H1 (cell line): ENCODE measurements around the gene VARS2. TPM values are rescaled to one million over a fixed set of nuclear protein-coding genes. Genes with fewer than 3 reads are reported as not detected.
A peak's percentile ranks its signal among the peaks of the same experiment; 100 is the strongest.

Experiments
- CTCF ChIA-PET: fragments of 300-600 bp; sonication (Branson Sonifier 250); formaldehyde crosslinking; loops from one replicate; lab custom pipeline; 2021; ENCODE audit not compliant: partially characterized antibody; lab: Charles Lee
- POLR2A ChIA-PET: fragments of 300-600 bp; sonication (Branson Sonifier 250); formaldehyde crosslinking; loops from one replicate; lab custom pipeline; 2021; ENCODE audit warnings: inconsistent platforms; ENCODE audit not compliant: partially characterized antibody; lab: Charles Lee
- DNase-seq, 2 experiments: peaks; one replicate each; pipeline versions ENCODE4 v3.0.0 to v3.0.0-alpha.2; 2010 to 2022; ENCODE audit warnings: low spot score in 2 of 2, low read depth in 1 of 2, mixed read lengths in 1 of 2
- FAIRE-seq: peaks from 2 replicates; lab custom pipeline; 2011; peaks lifted over from hg19 to GRCh38; lab: Jason Lieb, UNC
- H2AFZ ChIP-seq: 2 replicates; pipeline ENCODE4 v1.8.1; 2012; ENCODE audit warnings: low read length, inconsistent platforms
- H2AK5ac ChIP-seq: 2 replicates; pipeline ENCODE4 v1.6.1; 2013; ENCODE audit warnings: low read depth, low read length
- H2BK120ac ChIP-seq: replicated peaks from 2 replicates; pipeline ENCODE3; 2013; ENCODE audit warnings: low read depth, low read length, inconsistent platforms
- H2BK12ac ChIP-seq: 2 replicates; pipeline ENCODE4 v1.6.1; 2013; ENCODE audit warnings: low read depth, low read length
- H2BK15ac ChIP-seq: 2 replicates; pipeline ENCODE4 v1.6.1; 2013; ENCODE audit warnings: low read length
- H2BK20ac ChIP-seq: 2 replicates; pipeline ENCODE4 v1.6.1; 2013; ENCODE audit warnings: low read length
- H2BK5ac ChIP-seq: 2 replicates; pipeline ENCODE4 v1.6.1; 2013; ENCODE audit warnings: low read depth, low read length
- H3K14ac ChIP-seq: 2 replicates; pipeline ENCODE4 v1.6.1; 2013; ENCODE audit warnings: inconsistent platforms; ENCODE audit not compliant: insufficient read length
- H3K18ac ChIP-seq: 2 replicates; pipeline ENCODE4 v1.6.1; 2013; ENCODE audit warnings: low read length; ENCODE audit errors: extremely low read depth
- H3K23ac ChIP-seq: 2 replicates; pipeline ENCODE4 v1.6.1; 2013; ENCODE audit warnings: inconsistent platforms; ENCODE audit not compliant: insufficient read length
- H3K23me2 ChIP-seq: 2 replicates; pipeline ENCODE4 v1.6.1; 2013; ENCODE audit warnings: low read depth, low read length
- H3K27ac ChIP-seq: 2 replicates; pipeline ENCODE4 v1.6.1; 2011; ENCODE audit warnings: low read depth, low read length, inconsistent platforms
- H3K27me3 ChIP-seq, 4 experiments: replicated peaks in 1 of 4; 1 replicate in 1 of 4; 2 replicates in 3 of 4; pipeline versions ENCODE4 v1.6.1 to v1.8.1; 2011 to 2013; ENCODE audit warnings: low read length in 3 of 4, mild to moderate bottlenecking in 3 of 4, inconsistent platforms in 2 of 4, mixed read lengths in 2 of 4, moderate library complexity in 1 of 4; ENCODE audit not compliant: control insufficient read depth in 3 of 4, insufficient read depth in 3 of 4; ENCODE audit errors: extremely low read depth in 1 of 4
- H3K36me3 ChIP-seq, 4 experiments: 2 replicates each; pipeline versions ENCODE4 v1.6.1 to v1.8.1; 2011 to 2013; ENCODE audit warnings: mild to moderate bottlenecking in 4 of 4, low read length in 3 of 4, moderate library complexity in 2 of 4, control low read depth in 1 of 4, inconsistent platforms in 1 of 4; ENCODE audit not compliant: insufficient read depth in 4 of 4, control insufficient read depth in 2 of 4
- H3K4ac ChIP-seq: replicated peaks from 2 replicates; pipeline ENCODE3; 2013; ENCODE audit warnings: low read length, low read depth, mixed read lengths, inconsistent platforms; ENCODE audit not compliant: insufficient read length
- H3K4me1 ChIP-seq, 4 experiments: replicated peaks in 1 of 4; 1 replicate in 1 of 4; 2 replicates in 3 of 4; pipeline versions ENCODE4 v1.6.1 to v1.8.1; 2011 to 2013; ENCODE audit warnings: low read length in 3 of 4, inconsistent platforms in 2 of 4, mixed read lengths in 1 of 4; ENCODE audit not compliant: insufficient read depth in 4 of 4, control insufficient read depth in 3 of 4
- H3K4me2 ChIP-seq, 2 experiments: 2 replicates each; pipeline versions ENCODE4 v1.6.1 to v1.8.1; 2011 to 2013; ENCODE audit warnings: low read depth in 2 of 2, low read length in 2 of 2, control low read depth in 1 of 2, inconsistent platforms in 1 of 2, mild to moderate bottlenecking in 1 of 2; ENCODE audit not compliant: insufficient read depth in 1 of 2
- H3K4me3 ChIP-seq, 4 experiments: fragments of 200-600, 300-600 bp in 1 of 4; sonication (generic), shearing (Covaris generic), sonication (Bioruptor Twin) in 1 of 4; 2 replicates each; pipeline versions ENCODE4 v1.5.1 to v1.8.1; 2011 to 2016; ENCODE audit warnings: low read length in 4 of 4, low read depth in 3 of 4, control low read depth in 2 of 4, inconsistent platforms in 2 of 4, mild to moderate bottlenecking in 2 of 4, mixed read lengths in 1 of 4, moderate library complexity in 1 of 4; ENCODE audit not compliant: insufficient read depth in 2 of 4; ENCODE audit errors: extremely low read depth in 1 of 4
- H3K56ac ChIP-seq: replicated peaks from 2 replicates; pipeline ENCODE3; 2013; ENCODE audit warnings: low read depth, mild to moderate bottlenecking, mixed read lengths, low read length, inconsistent platforms; ENCODE audit not compliant: insufficient read length
- H3K79me1 ChIP-seq: 2 replicates; pipeline ENCODE4 v1.6.1; 2013; ENCODE audit warnings: low read depth, low read length, control low read depth
- H3K79me2 ChIP-seq, 2 experiments: 2 replicates each; pipeline versions ENCODE4 v1.6.1 to v1.8.1; 2012 to 2013; ENCODE audit warnings: low read length in 2 of 2, mild to moderate bottlenecking in 2 of 2, inconsistent platforms in 1 of 2; ENCODE audit not compliant: insufficient read depth in 2 of 2, control insufficient read depth in 1 of 2
- H3K9ac ChIP-seq, 4 experiments: replicated peaks in 1 of 4; 1 replicate in 1 of 4; 2 replicates in 3 of 4; pipeline versions ENCODE4 v1.6.1 to v1.8.1; 2011 to 2013; ENCODE audit warnings: low read depth in 3 of 4, low read length in 3 of 4, control low read depth in 2 of 4, mild to moderate bottlenecking in 2 of 4, moderate library complexity in 2 of 4, inconsistent platforms in 1 of 4; ENCODE audit errors: extremely low read depth in 1 of 4
- H3K9me3 ChIP-seq, 2 experiments: 2 replicates each; pipeline versions ENCODE4 v1.6.1 to v1.8.1; 2012 to 2013; ENCODE audit warnings: mild to moderate bottlenecking in 2 of 2, moderate library complexity in 2 of 2, control low read depth in 1 of 2, inconsistent platforms in 1 of 2, low read depth in 1 of 2, low read length in 1 of 2, mixed read lengths in 1 of 2; ENCODE audit not compliant: insufficient read depth in 2 of 2
- H4K20me1 ChIP-seq, 2 experiments: replicated peaks in 1 of 2; 2 replicates each; pipeline versions ENCODE3 to v1.8.1; 2011 to 2013; ENCODE audit warnings: inconsistent platforms in 2 of 2, low read length in 2 of 2, mild to moderate bottlenecking in 1 of 2; ENCODE audit not compliant: insufficient read depth in 2 of 2, control insufficient read depth in 1 of 2
- H4K5ac ChIP-seq: 2 replicates; pipeline ENCODE4 v1.6.1; 2013; ENCODE audit warnings: low read length, low read depth, mixed read lengths, inconsistent platforms; ENCODE audit not compliant: insufficient read length
- H4K8ac ChIP-seq: 2 replicates; pipeline ENCODE4 v1.8.0; 2013; ENCODE audit warnings: mild to moderate bottlenecking, moderate library complexity, low read length, inconsistent platforms; ENCODE audit not compliant: insufficient read depth; ENCODE audit errors: extremely low read depth
- H4K91ac ChIP-seq: replicated peaks from 2 replicates; pipeline ENCODE3; 2013; ENCODE audit warnings: low read length, mixed read lengths, inconsistent platforms; ENCODE audit not compliant: insufficient read length
- ATF2 ChIP-seq: IDR thresholded peaks from 2 replicates; pipeline ENCODE4 v1.6.1; 2012; ENCODE audit warnings: low read length, inconsistent platforms
- BACH1 ChIP-seq: IDR thresholded peaks from 2 replicates; pipeline ENCODE4 v1.6.1; 2012; ENCODE audit warnings: low read length, improper control_type of control experiment
- CHD1 ChIP-seq: IDR thresholded peaks from 2 replicates; pipeline ENCODE4 v1.6.1; 2012; ENCODE audit warnings: low read depth, low read length, improper control_type of control experiment
- CHD2 ChIP-seq: IDR thresholded peaks from 2 replicates; pipeline ENCODE4 v1.6.1; 2012; ENCODE audit warnings: low read length, improper control_type of control experiment
- GABPA ChIP-seq: IDR thresholded peaks from 2 replicates; pipeline ENCODE4 v1.6.1; 2011; ENCODE audit warnings: mild to moderate bottlenecking, low read length, moderate library complexity, borderline replicate concordance; ENCODE audit not compliant: insufficient read depth
- GTF2F1 ChIP-seq: IDR thresholded peaks from 2 replicates; pipeline ENCODE4 v1.6.1; 2012; ENCODE audit warnings: low read depth, low read length, improper control_type of control experiment, borderline replicate concordance
- RNF2 ChIP-seq: fragments of 200-900, 300-1000 bp; sonication (generic); IDR thresholded peaks from 2 replicates; pipeline ENCODE4 v1.7.1; 2016; ENCODE audit warnings: borderline replicate concordance, low read depth, mild to moderate bottlenecking, antibody characterized with exemption, low read length; ENCODE audit not compliant: poor library complexity, severe bottlenecking; ENCODE audit errors: missing control alignments
- WGBS, 2 experiments: shearing (Covaris generic) in 1 of 2; methylation state at CpG; one replicate each; pipeline versions ENCODE4 v1.1.6 to v1.1.7; 2013 to 2015; ENCODE audit warnings: low lambda C conversion rate in 2 of 2, mixed read lengths in 2 of 2, inconsistent platforms in 1 of 2, low coverage in 1 of 2, missing lambda C conversion rate in 1 of 2; ENCODE audit not compliant: insufficient replicate concordance in 2 of 2, insufficient coverage in 1 of 2, insufficient read length in 1 of 2; ENCODE audit errors: extremely low coverage in 1 of 2, missing lambda C conversion rate in 1 of 2; 5-methylcytosine and 5-hydroxymethylcytosine counted together
- polyA plus RNA-seq, 7 experiments: library from polyadenylated mRNA; depleted of rRNA in 3 of 7; stranded (reverse) in 5 of 7; unstranded in 2 of 7; fragments of >200 nt in 5 of 7; fragments of 200-250 nt in 2 of 7; gene quantifications; 1 replicate in 5 of 7; 2 replicates in 1 of 7; 4 replicates in 1 of 7; pipeline versions ENCODE4 v1.2.1 to v1.2.3, GENCODE V29; 2011 to 2013; ENCODE audit warnings: missing spikeins in 2 of 7, mixed read lengths in 2 of 7
- total RNA-seq: library from RNA; stranded (reverse); fragmentation: NEBNext Ultra II Directional; extraction: Animal tissue kit (Norgen Biotek cat#: 25700); gene quantifications from 2 replicates; pipeline ENCODE4 v1.2.1, GENCODE V29; 2021
- TF ChIP-seq, protein P1 (sequence below): IDR thresholded peaks from 2 replicates; pipeline ENCODE4 v1.6.1; 2011; ENCODE audit warnings: low read length, improper control_type of control experiment

VARS2 gene
- total and polyA plus RNA-seq, 2 of the 8 experiments (the other 6 are each of a cell fraction or from before 2014, with no cell fraction given), result 26.8 to 47.7 TPM

DNA sequence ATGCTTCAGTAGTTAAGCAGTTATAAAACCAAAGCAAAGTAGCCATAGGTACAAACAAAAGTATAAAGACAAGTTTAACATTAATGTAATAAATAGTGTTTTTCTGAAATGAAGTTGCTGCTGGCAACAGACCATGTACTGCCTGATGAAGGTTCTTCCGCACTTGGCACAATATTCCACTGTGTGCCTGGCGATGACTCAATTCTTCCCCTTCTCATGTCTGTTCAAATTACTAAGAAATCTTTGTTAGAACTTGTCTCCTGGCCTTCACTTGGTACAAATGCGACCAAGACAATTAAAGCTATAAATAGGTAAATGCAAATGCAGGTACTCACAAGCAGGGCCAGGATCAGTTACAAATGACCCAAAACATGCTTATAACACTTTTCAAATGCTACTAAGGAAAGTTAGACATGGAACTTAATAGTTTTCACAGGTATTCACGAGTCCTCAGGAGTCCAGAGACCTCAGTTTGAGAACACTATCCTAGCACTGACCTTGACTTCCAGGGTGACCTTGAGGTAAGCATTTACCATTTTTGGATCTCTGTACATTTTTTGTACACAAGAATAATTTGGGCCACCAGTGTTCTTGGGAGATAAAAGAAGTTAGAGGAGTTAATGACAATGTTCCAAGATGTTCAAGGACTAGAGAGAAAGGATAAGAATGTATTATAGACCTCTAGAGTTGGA, 37.9 kb upstream of the VARS2 start:
- Histone ChIP-seq H3K14ac (no peak overlapping the region), H3K18ac (0 out of 2 replicates have a peak overlapping the region, but pooled peaks have one; percentile 82), H2BK120ac (no peak overlapping the region), H4K8ac (no peak overlapping the region), H3K79me1 (no peaks in the 10 kb centered on the region), H3K4me3 (no peak overlapping the region), H3K27ac (no peak overlapping the region), H4K5ac (no peak overlapping the region), H2AFZ (no peak overlapping the region), H4K20me1 (no peaks in the 10 kb centered on the region), H3K4ac (no peak overlapping the region), H3K36me3 (no peaks in the 10 kb centered on the region), H2BK15ac (no peak overlapping the region), H3K23ac (no peak overlapping the region), H2AK5ac (no peak overlapping the region), H3K23me2 (peaks cover 6% of the 10 kb centered on the region), H2BK5ac (no peak overlapping the region; the same call in 1 of the 2 replicates), H3K79me2 (peaks cover 0 to under 1% of the 10 kb centered on the region in 2 experiments; a peak in 1 of 4 replicates), H3K56ac (no peak overlapping the region), H3K4me2 (no peak overlapping the region), H3K4me1 (peaks cover 7 to 18% (median 11%) of the 10 kb centered on the region in 4 experiments; a peak in 6 of 7 replicates), H4K91ac (no peak overlapping the region), H3K9ac (no peak overlapping the region), H2BK20ac (peak overlapping the region; percentile 78), H3K27me3 (no peaks in the 10 kb centered on the region), H2BK12ac (no peak overlapping the region; the same call in 1 of the 2 replicates), H3K9me3 (peaks cover 11 to 24% of the 10 kb centered on the region in 2 experiments)
- ChIA-PET POLR2A (interaction anchor here (1.2 to 19.5 kb wide), 3 partner anchors 10 to 41 kb away, joined by 3 to 452 read pairs (median 4); no protein-coding TSS in a partner anchor), CTCF (interaction anchor here (0.7 to 29.0 kb wide), 9 partner anchors 9 to 206 kb away, joined by 3 to 610 read pairs (median 5); no protein-coding TSS in a partner anchor)
- DNase-seq, result no peak
- 78% methylated on average over 4 of the region's 4 CpGs; no CpG with 5 or more reads in 1 of the 2 experiments for WGBS, 2 experiments
- FAIRE-seq, result no peak
- TF ChIP-seq CHD2, result no peak
- no peak for TF ChIP-seq RNF2
- TF ChIP-seq GTF2F1, result no peak
- no peak for TF ChIP-seq CHD1
- TF ChIP-seq, protein P1, sequence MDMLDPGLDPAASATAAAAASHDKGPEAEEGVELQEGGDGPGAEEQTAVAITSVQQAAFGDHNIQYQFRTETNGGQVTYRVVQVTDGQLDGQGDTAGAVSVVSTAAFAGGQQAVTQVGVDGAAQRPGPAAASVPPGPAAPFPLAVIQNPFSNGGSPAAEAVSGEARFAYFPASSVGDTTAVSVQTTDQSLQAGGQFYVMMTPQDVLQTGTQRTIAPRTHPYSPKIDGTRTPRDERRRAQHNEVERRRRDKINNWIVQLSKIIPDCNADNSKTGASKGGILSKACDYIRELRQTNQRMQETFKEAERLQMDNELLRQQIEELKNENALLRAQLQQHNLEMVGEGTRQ, result no peak
- no peak for TF ChIP-seq BACH1
- no peak for TF ChIP-seq ATF2
- TF ChIP-seq GABPA, result no peak
